HepG2 (cell line): Measurements from ENCODE around the gene ZFP36L2. TPM values are rescaled to one million over a fixed set of nuclear protein-coding genes. Genes with fewer than 3 reads are reported as not detected.

Experiments
- CBFB ChIP-seq: sonication (generic); formaldehyde crosslinking; IDR thresholded peaks from 2 replicates; pipeline ENCODE4 v1.4.0; 2020; ENCODE audit warnings: missing genetic modification reagents
- CHD4 ChIP-seq: fragments of 200-600 bp; sonication (generic); IDR thresholded peaks from 2 replicates; pipeline ENCODE4 v1.7.0; 2017; ENCODE audit warnings: mild to moderate bottlenecking, low read length, borderline replicate concordance
- DPF2 ChIP-seq: sonication (generic); formaldehyde crosslinking; IDR thresholded peaks from 2 replicates; pipeline ENCODE4 v1.4.0; 2020; ENCODE audit warnings: mild to moderate bottlenecking, low read depth, missing genetic modification reagents, borderline replicate concordance
- ERF ChIP-seq: IDR thresholded peaks from 2 replicates; pipeline ENCODE4 v1.6.1; 2018; ENCODE audit warnings: missing biosample characterization, missing genetic modification reagents
- MAF1 ChIP-seq: sonication (generic); formaldehyde crosslinking; IDR thresholded peaks from 2 replicates; pipeline ENCODE4 v1.5.0; 2020; ENCODE audit warnings: missing genetic modification reagents, borderline replicate concordance
- MEIS1 ChIP-seq: sonication (generic); formaldehyde crosslinking; IDR thresholded peaks from 2 replicates; pipeline ENCODE4 v1.9.0; 2021; ENCODE audit warnings: mild to moderate bottlenecking, missing genetic modification reagents, moderate library complexity, borderline replicate concordance
- MIER2 ChIP-seq: IDR thresholded peaks from 2 replicates; pipeline ENCODE4 v1.6.1; 2016; ENCODE audit warnings: missing biosample characterization, missing genetic modification reagents
- SETDB1 ChIP-seq: sonication (generic); formaldehyde crosslinking; IDR thresholded peaks from 2 replicates; pipeline ENCODE4 v1.5.1; 2020; ENCODE audit warnings: missing genetic modification reagents, mild to moderate bottlenecking, borderline replicate concordance
- WIZ ChIP-seq: sonication (generic); formaldehyde crosslinking; IDR thresholded peaks from 2 replicates; pipeline ENCODE4 v1.5.1; 2020; ENCODE audit warnings: mild to moderate bottlenecking, missing genetic modification reagents
- ZBTB21 ChIP-seq: sonication (generic); formaldehyde crosslinking; IDR thresholded peaks from 2 replicates; pipeline ENCODE4 v1.4.0; 2020; ENCODE audit warnings: missing genetic modification reagents
- ZKSCAN5 ChIP-seq: sonication (generic); formaldehyde crosslinking; IDR thresholded peaks from 2 replicates; pipeline ENCODE4 v1.5.1; 2020; ENCODE audit warnings: mild to moderate bottlenecking, missing genetic modification reagents
- ZNF768 ChIP-seq: sonication (generic); formaldehyde crosslinking; IDR thresholded peaks from 2 replicates; pipeline ENCODE4 v1.4.0; 2020; ENCODE audit warnings: missing genetic modification reagents
- polyA plus RNA-seq, 8 experiments: library from polyadenylated mRNA; depleted of rRNA in 3 of 8; stranded (reverse) in 7 of 8; unstranded in 1 of 8; fragments of >200 nt; fragmentation: Illumina TruSeq in 4 of 8; extraction: Trizol in 4 of 8; gene quantifications; 2 replicates each; pipeline versions ENCODE4 v1.2.1 to v1.2.3, GENCODE V29; 2011 to 2016; ENCODE audit warnings: low read depth in 4 of 8, missing spikeins in 1 of 8, mixed read lengths in 1 of 8; ENCODE audit not compliant: insufficient read depth in 1 of 8
- total RNA-seq, 5 experiments: library from RNA; depleted of rRNA; stranded (reverse); fragments of >200 nt; fragmentation: Illumina TruSeq; extraction: Trizol; gene quantifications; 2 replicates each; pipeline ENCODE4 v1.2.3, GENCODE V29; 2016; ENCODE audit warnings: low read depth in 1 of 5
- TF ChIP-seq, protein P1 (sequence below): sonication (generic); formaldehyde crosslinking; IDR thresholded peaks from 2 replicates; pipeline ENCODE4 v1.4.0; 2020; ENCODE audit warnings: missing genetic modification reagents, borderline replicate concordance
- TF ChIP-seq, protein P2 (sequence below): IDR thresholded peaks from 2 replicates; pipeline ENCODE4 v1.6.1; 2016; ENCODE audit warnings: low read depth, borderline replicate concordance
- TF ChIP-seq, protein P3 (sequence below): sonication (generic); formaldehyde crosslinking; IDR thresholded peaks from 2 replicates; pipeline ENCODE4 v1.4.0; 2020; ENCODE audit warnings: mild to moderate bottlenecking, low read depth, missing genetic modification reagents
- TF ChIP-seq, protein P4 (sequence below): sonication (generic); formaldehyde crosslinking; IDR thresholded peaks from 2 replicates; pipeline ENCODE4 v1.8.1; 2023; ENCODE audit warnings: mild to moderate bottlenecking, missing genetic modification reagents
- TF ChIP-seq, protein P5 (sequence below): IDR thresholded peaks from 2 replicates; pipeline ENCODE4 v1.6.1; 2016; ENCODE audit warnings: low read depth
- TF ChIP-seq, protein P6 (sequence below): sonication (generic); formaldehyde crosslinking; IDR thresholded peaks from 2 replicates; pipeline ENCODE4 v1.5.0; 2020; ENCODE audit warnings: mild to moderate bottlenecking, missing genetic modification reagents, borderline replicate concordance
- TF ChIP-seq, protein P7 (sequence below): sonication (generic); formaldehyde crosslinking; IDR thresholded peaks from 2 replicates; pipeline ENCODE4 v1.4.0; 2020; ENCODE audit warnings: mild to moderate bottlenecking, missing genetic modification reagents

The ZFP36L2 gene
- total and polyA plus RNA-seq, 2 of the 13 experiments (the other 11 are each of a cell fraction or from before 2014, with no cell fraction given) = 11.2 to 21.8 TPM

DNA sequence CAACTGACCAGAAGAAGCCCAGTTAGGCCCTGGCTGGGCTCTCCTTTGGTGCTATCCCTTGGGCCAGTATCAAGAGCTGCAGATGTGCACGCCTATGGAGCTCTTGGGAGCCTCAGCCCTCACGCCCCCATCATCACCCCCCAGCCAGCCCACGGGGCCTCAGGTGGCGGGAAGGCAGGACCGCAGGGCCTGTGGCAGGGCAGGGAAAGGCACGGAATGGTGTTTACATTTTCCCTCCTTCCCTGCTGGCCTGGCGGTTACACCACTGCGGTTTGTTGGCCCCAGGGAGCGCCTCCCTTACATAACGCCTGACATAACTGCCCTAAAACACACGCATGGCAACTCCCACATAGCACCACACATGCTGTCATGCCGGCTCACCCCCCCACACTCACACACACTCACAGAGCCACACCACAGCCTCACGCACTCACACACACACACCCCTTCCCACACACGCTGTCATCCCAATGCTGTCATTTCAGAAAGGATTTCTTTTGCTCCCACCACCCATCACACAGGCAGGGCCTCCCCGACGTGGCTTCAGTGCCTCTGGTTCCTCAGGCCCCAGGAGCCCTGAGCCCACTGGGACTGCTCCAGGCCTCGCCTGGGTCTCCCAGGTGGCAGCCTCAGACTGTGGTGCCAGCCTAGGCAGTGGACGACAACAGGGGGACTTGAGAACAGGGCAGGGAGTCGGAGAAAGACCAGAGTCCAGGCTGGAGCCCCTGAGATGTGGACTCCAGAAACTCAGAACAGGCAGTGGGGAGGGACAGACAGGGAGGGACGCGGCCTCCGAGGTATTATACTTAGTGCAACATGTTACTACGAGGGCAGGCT lies 15.7 kb downstream of the ZFP36L2 start (continued):
- TF ChIP-seq, protein P1, sequence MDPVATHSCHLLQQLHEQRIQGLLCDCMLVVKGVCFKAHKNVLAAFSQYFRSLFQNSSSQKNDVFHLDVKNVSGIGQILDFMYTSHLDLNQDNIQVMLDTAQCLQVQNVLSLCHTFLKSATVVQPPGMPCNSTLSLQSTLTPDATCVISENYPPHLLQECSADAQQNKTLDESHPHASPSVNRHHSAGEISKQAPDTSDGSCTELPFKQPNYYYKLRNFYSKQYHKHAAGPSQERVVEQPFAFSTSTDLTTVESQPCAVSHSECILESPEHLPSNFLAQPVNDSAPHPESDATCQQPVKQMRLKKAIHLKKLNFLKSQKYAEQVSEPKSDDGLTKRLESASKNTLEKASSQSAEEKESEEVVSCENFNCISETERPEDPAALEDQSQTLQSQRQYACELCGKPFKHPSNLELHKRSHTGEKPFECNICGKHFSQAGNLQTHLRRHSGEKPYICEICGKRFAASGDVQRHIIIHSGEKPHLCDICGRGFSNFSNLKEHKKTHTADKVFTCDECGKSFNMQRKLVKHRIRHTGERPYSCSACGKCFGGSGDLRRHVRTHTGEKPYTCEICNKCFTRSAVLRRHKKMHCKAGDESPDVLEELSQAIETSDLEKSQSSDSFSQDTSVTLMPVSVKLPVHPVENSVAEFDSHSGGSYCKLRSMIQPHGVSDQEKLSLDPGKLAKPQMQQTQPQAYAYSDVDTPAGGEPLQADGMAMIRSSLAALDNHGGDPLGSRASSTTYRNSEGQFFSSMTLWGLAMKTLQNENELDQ (CRISPR knock-in tag) = no peak
- TF ChIP-seq MAF1 (CRISPR knock-in tag) (no peak), WIZ (CRISPR knock-in tag) (no peak), CBFB (CRISPR knock-in tag) (peak; percentile 99), ZKSCAN5 (CRISPR knock-in tag) (no peak), ZBTB21 (no peak), ZNF768 (CRISPR knock-in tag) (0 out of 2 replicates have a peak, but pooled peaks have one; percentile 16), MEIS1 (CRISPR knock-in tag) (peak; percentile 93; the same call in 1 of the 2 replicates), SETDB1 (CRISPR knock-in tag) (no peak), DPF2 (CRISPR knock-in tag) (peak; percentile 86), ERF (CRISPR knock-in tag) (peak; percentile 91), MIER2 (CRISPR knock-in tag) (0 out of 2 replicates have a peak, but pooled peaks have one; percentile 25), CHD4 (no peak)
- TF ChIP-seq, protein P2, sequence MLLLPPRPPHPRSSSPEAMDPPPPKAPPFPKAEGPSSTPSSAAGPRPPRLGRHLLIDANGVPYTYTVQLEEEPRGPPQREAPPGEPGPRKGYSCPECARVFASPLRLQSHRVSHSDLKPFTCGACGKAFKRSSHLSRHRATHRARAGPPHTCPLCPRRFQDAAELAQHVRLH (CRISPR knock-in tag) = peak; percentile 91; the same call in 1 of the 2 replicates
- TF ChIP-seq, protein P3, sequence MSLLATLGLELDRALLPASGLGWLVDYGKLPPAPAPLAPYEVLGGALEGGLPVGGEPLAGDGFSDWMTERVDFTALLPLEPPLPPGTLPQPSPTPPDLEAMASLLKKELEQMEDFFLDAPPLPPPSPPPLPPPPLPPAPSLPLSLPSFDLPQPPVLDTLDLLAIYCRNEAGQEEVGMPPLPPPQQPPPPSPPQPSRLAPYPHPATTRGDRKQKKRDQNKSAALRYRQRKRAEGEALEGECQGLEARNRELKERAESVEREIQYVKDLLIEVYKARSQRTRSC (CRISPR knock-in tag) = peak; percentile 92
- TF ChIP-seq, protein P4, sequence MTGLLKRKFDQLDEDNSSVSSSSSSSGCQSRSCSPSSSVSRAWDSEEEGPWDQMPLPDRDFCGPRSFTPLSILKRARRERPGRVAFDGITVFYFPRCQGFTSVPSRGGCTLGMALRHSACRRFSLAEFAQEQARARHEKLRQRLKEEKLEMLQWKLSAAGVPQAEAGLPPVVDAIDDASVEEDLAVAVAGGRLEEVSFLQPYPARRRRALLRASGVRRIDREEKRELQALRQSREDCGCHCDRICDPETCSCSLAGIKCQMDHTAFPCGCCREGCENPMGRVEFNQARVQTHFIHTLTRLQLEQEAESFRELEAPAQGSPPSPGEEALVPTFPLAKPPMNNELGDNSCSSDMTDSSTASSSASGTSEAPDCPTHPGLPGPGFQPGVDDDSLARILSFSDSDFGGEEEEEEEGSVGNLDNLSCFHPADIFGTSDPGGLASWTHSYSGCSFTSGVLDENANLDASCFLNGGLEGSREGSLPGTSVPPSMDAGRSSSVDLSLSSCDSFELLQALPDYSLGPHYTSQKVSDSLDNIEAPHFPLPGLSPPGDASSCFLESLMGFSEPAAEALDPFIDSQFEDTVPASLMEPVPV (CRISPR knock-in tag) = no peak; the same call in 1 of the 2 replicates
- TF ChIP-seq, protein P5, sequence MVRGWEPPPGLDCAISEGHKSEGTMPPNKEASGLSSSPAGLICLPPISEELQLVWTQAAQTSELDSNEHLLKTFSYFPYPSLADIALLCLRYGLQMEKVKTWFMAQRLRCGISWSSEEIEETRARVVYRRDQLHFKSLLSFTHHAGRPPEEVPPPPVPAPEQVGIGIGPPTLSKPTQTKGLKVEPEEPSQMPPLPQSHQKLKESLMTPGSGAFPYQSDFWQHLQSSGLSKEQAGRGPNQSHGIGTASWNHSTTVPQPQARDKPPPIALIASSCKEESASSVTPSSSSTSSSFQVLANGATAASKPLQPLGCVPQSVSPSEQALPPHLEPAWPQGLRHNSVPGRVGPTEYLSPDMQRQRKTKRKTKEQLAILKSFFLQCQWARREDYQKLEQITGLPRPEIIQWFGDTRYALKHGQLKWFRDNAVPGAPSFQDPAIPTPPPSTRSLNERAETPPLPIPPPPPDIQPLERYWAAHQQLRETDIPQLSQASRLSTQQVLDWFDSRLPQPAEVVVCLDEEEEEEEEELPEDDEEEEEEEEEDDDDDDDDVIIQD = peak; percentile 17; the same call in 1 of the 2 replicates
- TF ChIP-seq, protein P6, sequence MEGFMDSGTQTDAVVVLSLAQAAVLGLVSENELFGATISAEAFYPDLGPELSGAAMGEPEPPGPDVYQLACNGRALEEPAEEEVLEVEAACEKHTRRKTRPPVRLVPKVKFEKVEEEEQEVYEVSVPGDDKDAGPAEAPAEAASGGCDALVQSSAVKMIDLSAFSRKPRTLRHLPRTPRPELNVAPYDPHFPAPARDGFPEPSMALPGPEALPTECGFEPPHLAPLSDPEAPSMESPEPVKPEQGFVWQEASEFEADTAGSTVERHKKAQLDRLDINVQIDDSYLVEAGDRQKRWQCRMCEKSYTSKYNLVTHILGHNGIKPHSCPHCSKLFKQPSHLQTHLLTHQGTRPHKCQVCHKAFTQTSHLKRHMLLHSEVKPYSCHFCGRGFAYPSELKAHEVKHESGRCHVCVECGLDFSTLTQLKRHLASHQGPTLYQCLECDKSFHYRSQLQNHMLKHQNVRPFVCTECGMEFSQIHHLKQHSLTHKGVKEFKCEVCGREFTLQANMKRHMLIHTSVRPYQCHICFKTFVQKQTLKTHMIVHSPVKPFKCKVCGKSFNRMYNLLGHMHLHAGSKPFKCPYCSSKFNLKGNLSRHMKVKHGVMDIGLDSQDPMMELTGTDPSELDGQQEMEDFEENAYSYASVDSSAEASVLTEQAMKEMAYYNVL (CRISPR knock-in tag) = peak; percentile 96
- TF ChIP-seq, protein P7, sequence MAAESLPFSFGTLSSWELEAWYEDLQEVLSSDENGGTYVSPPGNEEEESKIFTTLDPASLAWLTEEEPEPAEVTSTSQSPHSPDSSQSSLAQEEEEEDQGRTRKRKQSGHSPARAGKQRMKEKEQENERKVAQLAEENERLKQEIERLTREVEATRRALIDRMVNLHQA = no peak
